K562 (cell line): ENCODE measurements around the gene DLGAP1. TPM values are rescaled to one million over a fixed set of nuclear protein-coding genes. Genes with fewer than 3 reads are reported as not detected.

Source experiments
- ATAC-seq: fragments of 200-7000 bp; cut with Tn5 transposase; 3 replicates; pipeline ENCODE4 v1.9.1; 2020; ENCODE audit warnings: moderate library complexity
- BruUV-seq: library from RNA; stranded (reverse); fragments of 400-500 nt; replicated peaks from 2 replicates; lab custom pipeline; 2021; lab: Mats Ljungman, UMichigan
- CTCF ChIA-PET: fragments of 300-600 bp; formaldehyde crosslinking; extraction: SDS; loops from one replicate; lab custom pipeline; 2021; ENCODE audit warnings: low intra/inter-chr PET ratio; lab: Yijun Ruan, JAX
- POLR2A ChIA-PET: fragments of 300-600, 350-650 bp; sonication (Branson Sonifier 250); formaldehyde crosslinking; extraction: SDS; loops from one replicate; lab custom pipeline; 2021; ENCODE audit warnings: antibody characterized with exemption, inconsistent platforms; lab: Yijun Ruan, JAX
- DNase-seq, 4 experiments: peaks; one replicate each; pipeline versions ENCODE4 v3.0.0 to v3.0.0-alpha.2; 2011 to 2018; ENCODE audit warnings: low spot score in 3 of 4, mixed read lengths in 3 of 4; ENCODE audit errors: extremely low read depth in 1 of 4
- FAIRE-seq: peaks from 2 replicates; lab custom pipeline; 2011; peaks lifted over from hg19 to GRCh38; lab: Jason Lieb, UNC
- H2AFZ ChIP-seq: 2 replicates; pipeline ENCODE4 v1.6.0; 2011; ENCODE audit warnings: low read depth, low read length, control low read depth, inconsistent platforms
- H3K27ac ChIP-seq: fragments of 200-600 bp; 3 replicates; pipeline ENCODE4 v1.8.0; 2011; ENCODE audit warnings: low read depth, mild to moderate bottlenecking, control low read depth, inconsistent platforms, low read length, moderate library complexity, mixed read lengths; ENCODE audit errors: extremely low read depth
- H3K27me3 ChIP-seq, 2 experiments: fragments of 300-600 bp in 1 of 2; 2 replicates in 1 of 2; 3 replicates in 1 of 2; pipeline versions ENCODE4 v1.6.0 to v1.8.0; 2011; ENCODE audit warnings: inconsistent platforms in 2 of 2, low read length in 2 of 2, mild to moderate bottlenecking in 1 of 2, mixed read lengths in 1 of 2, moderate library complexity in 1 of 2; ENCODE audit not compliant: control insufficient read depth in 2 of 2, insufficient read depth in 2 of 2
- H3K36me3 ChIP-seq: fragments of 300-600 bp; 3 replicates; pipeline ENCODE4 v1.8.0; 2011; ENCODE audit warnings: mild to moderate bottlenecking, low read length, inconsistent platforms; ENCODE audit not compliant: control insufficient read depth, insufficient read depth
- H3K4me1 ChIP-seq, 2 experiments: fragments of 200-600 bp in 1 of 2; replicated peaks in 1 of 2; 2 replicates in 1 of 2; 3 replicates in 1 of 2; pipeline versions ENCODE4 v1.5.1 to v1.8.0; 2011; ENCODE audit warnings: inconsistent platforms in 2 of 2, low read length in 2 of 2, mild to moderate bottlenecking in 1 of 2, mixed read lengths in 1 of 2, moderate library complexity in 1 of 2; ENCODE audit not compliant: control insufficient read depth in 2 of 2, insufficient read depth in 2 of 2
- H3K4me2 ChIP-seq: 2 replicates; pipeline ENCODE4 v1.6.1; 2011; ENCODE audit warnings: low read length, control low read depth, inconsistent platforms, mixed read lengths; ENCODE audit not compliant: insufficient read depth
- H3K4me3 ChIP-seq: fragments of 200-600 bp; sonication (generic), shearing (Covaris generic); 2 replicates; pipeline ENCODE4 v1.5.1; 2016; ENCODE audit warnings: control low read depth, inconsistent platforms
- H3K79me2 ChIP-seq: fragments of 200-600 bp; 3 replicates; pipeline ENCODE4 v1.8.0; 2011; ENCODE audit warnings: low read length, inconsistent platforms; ENCODE audit not compliant: control insufficient read depth, insufficient read depth
- H3K9ac ChIP-seq, 2 experiments: 2 replicates each; pipeline versions ENCODE4 v1.6.0 to v1.6.1; 2011; ENCODE audit warnings: low read depth in 2 of 2, low read length in 2 of 2, control low read depth in 1 of 2, inconsistent platforms in 1 of 2, mild to moderate bottlenecking in 1 of 2, mixed read lengths in 1 of 2; ENCODE audit not compliant: insufficient read depth in 1 of 2
- H3K9me1 ChIP-seq: one replicate; pipeline ENCODE4 v1.6.0; 2011; ENCODE audit warnings: inconsistent platforms, mild to moderate bottlenecking, low read length, moderate library complexity; ENCODE audit not compliant: control insufficient read depth, insufficient read depth
- H3K9me3 ChIP-seq: replicated peaks from 2 replicates; pipeline ENCODE4 v1.5.1; 2011; ENCODE audit warnings: low read depth, low read length, inconsistent platforms; ENCODE audit not compliant: control insufficient read depth, insufficient read depth
- H4K20me1 ChIP-seq: replicated peaks from 2 replicates; pipeline ENCODE4 v1.6.1; 2011; ENCODE audit warnings: low read length, inconsistent platforms, mixed read lengths; ENCODE audit not compliant: control insufficient read depth, insufficient read depth
- SRSF9 ChIP-seq: fragments of 200-400 bp; formaldehyde crosslinking; IDR thresholded peaks from 2 replicates; pipeline ENCODE4 v1.6.1; 2017; ENCODE audit warnings: low read depth, low read length, borderline replicate concordance
- WGBS: fragments of 100-300 bp; shearing (Covaris generic); methylation state at CpG from one replicate; pipeline ENCODE4 v1.1.6; 2016; ENCODE audit warnings: low coverage, mixed read lengths; ENCODE audit not compliant: insufficient coverage; ENCODE audit errors: missing lambda C conversion rate; 5-methylcytosine and 5-hydroxymethylcytosine counted together
- in situ Hi-C: fragments of 300-500 bp; cut with MboI; formaldehyde crosslinking; loops from 4 replicates; pipeline ENCODE4 v1.15.0; 2018; ENCODE audit warnings: inconsistent platforms, mixed read lengths
- intact Hi-C: fragments of 100-400 bp; cut with micrococcal nuclease; formaldehyde crosslinking; loops from 2 replicates; pipeline ENCODE4 v1.14.2; 2022
- polyA plus RNA-seq, 8 experiments: library from polyadenylated mRNA; depleted of rRNA in 4 of 8; stranded (reverse) in 5 of 8; unstranded in 3 of 8; fragments of >200 nt; fragmentation: Nextera tagmentation in 2 of 8; fragmentation: Illumina TruSeq in 1 of 8; extraction: Ambion mirVana in 2 of 8; extraction: Trizol in 1 of 8; gene quantifications; 2 replicates each; pipeline versions ENCODE4 v1.2.1 to v1.2.3, GENCODE V29; 2011 to 2014; ENCODE audit warnings: inconsistent platforms in 1 of 8, missing spikeins in 1 of 8
- total RNA-seq, 7 experiments: library from RNA; depleted of rRNA in 6 of 7; stranded (reverse); fragments of >200 nt in 6 of 7; fragmentation: Illumina TruSeq in 2 of 7; extraction: Trizol in 2 of 7; gene quantifications; 2 replicates each; pipeline versions ENCODE4 v1.2.1 to v1.2.3, GENCODE V29; 2011 to 2021; ENCODE audit warnings: low replicate concordance in 1 of 7
- TF ChIP-seq, protein P1 (sequence below): fragments of 450-650 bp; formaldehyde crosslinking; IDR thresholded peaks from 2 replicates; pipeline ENCODE4 v1.4.0; 2020; ENCODE audit warnings: mild to moderate bottlenecking, mixed read lengths

DLGAP1 gene
- total and polyA plus RNA-seq, 9 of the 15 experiments (the other 6 are each of a cell fraction or from before 2014, with no cell fraction given), result 0.04 to 0.22 (median 0.08) TPM

DNA sequence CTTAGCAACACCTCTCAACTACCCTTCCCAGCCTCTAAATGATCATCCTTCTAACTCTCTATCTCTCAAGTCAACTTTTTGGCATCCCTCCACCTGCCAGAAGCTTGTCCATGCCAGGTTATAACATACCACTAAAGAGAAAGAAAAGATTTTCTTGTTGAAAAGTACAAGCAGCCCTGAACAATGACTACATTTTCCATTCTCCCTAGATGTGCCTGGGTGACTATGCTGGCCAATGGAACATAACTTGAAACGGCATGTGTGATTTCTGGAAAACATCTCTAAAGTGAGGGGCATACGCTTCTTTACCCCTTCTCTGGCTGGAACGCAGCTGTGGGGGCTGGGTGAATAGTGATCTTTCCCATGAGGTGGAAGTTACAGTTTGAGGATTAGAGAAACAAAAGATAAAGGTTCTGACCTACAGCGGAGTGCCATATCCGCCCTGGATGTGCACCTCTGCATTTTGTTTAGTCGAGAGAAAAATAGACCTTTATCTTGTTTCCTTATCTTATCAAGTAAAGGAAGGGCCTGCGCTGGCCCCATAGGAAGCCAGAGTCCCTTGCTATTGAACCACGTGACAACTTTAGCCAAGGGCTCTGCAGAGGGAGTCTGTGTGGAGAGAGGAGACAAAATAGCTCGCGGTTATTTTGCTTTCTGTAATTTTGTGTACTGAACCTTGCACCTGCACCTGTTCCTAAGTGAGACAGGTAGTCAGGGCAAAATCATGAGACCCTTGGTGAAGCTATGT is 568.4 kb downstream of the DLGAP1 start:
- BruUV-seq, result no TSS peak
- FAIRE-seq, result peak; percentile 37
- Histone ChIP-seq H3K9me1 (no peaks in the 10 kb centered on the region), H3K4me2 (no peak overlapping the region), H3K27ac (no peak overlapping the region)
- TF ChIP-seq, protein P1, sequence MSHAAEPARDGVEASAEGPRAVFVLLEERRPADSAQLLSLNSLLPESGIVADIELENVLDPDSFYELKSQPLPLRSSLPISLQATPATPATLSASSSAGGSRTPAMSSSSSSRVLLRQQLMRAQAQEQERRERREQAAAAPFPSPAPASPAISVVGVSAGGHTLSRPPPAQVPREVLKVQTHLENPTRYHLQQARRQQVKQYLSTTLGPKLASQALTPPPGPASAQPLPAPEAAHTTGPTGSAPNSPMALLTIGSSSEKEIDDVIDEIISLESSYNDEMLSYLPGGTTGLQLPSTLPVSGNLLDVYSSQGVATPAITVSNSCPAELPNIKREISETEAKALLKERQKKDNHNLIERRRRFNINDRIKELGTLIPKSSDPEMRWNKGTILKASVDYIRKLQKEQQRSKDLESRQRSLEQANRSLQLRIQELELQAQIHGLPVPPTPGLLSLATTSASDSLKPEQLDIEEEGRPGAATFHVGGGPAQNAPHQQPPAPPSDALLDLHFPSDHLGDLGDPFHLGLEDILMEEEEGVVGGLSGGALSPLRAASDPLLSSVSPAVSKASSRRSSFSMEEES (CRISPR knock-in tag), result peak; percentile 89
- TF ChIP-seq SRSF9, result no peak
- TF ChIP-seq, all 486 proteins: peak for 1
- ATAC-seq (no peak), DNase-seq (no peak)
- whole genome bisulfite sequencing, result 2% methylated on average over 10 of the region's 10 CpGs
- ChIA-PET POLR2A (interaction anchor here (0.7 to 1.8 kb wide), 2 partner anchors 11 to 301 kb away, joined by 3 to 4 read pairs; no protein-coding TSS in a partner anchor), CTCF (no interaction called here)
- H3K9ac ChIP-seq, result no peak overlapping the region
- no peak overlapping the region for H2AFZ ChIP-seq
- no peaks in the 10 kb centered on the region for H3K27me3 ChIP-seq
- H3K9me3 ChIP-seq, result no peaks in the 10 kb centered on the region
- H4K20me1 ChIP-seq, result no peaks in the 10 kb centered on the region; the same call in 1 of the 2 replicates
- intact Hi-C loops, result no loop called here
- H3K4me1 ChIP-seq, result no peaks in the 10 kb centered on the region
- in situ Hi-C loops, result no loop called here
- no peaks in the 10 kb centered on the region for H3K36me3 ChIP-seq
- no peak overlapping the region for H3K4me3 ChIP-seq
- H3K79me2 ChIP-seq, result no peaks in the 10 kb centered on the region
